IMR-90 (cell line): ENCODE results near the gene TRIM2. TPM values are rescaled to one million over a fixed set of nuclear protein-coding genes. Genes with fewer than 3 reads are reported as not detected.

Experiments used
- ATAC-seq: fragments of 200-7000 bp; cut with Tn5 transposase; 2 replicates; pipeline ENCODE4 v1.9.1; 2020; ENCODE audit warnings: low read depth, mild to moderate bottlenecking, moderate library complexity
- BruUV-seq: library from RNA; stranded (reverse); fragments of 400-500 nt; replicated peaks from 2 replicates; lab custom pipeline; 2021; lab: Mats Ljungman, UMichigan
- CTCF ChIA-PET: fragments of 300-600 bp; formaldehyde crosslinking; extraction: SDS; loops from one replicate; lab custom pipeline; 2021; ENCODE audit warnings: antibody characterized with exemption; lab: Yijun Ruan, JAX
- POLR2A ChIA-PET: fragments of 300-600 bp; sonication (Branson Sonifier 250); formaldehyde crosslinking; loops from one replicate; lab custom pipeline; 2022; ENCODE audit warnings: antibody characterized with exemption; ENCODE audit not compliant: unreplicated experiment; lab: Charles Lee
- DNase-seq: peaks from one replicate; pipeline ENCODE4 v3.0.0; 2013
- H2AFZ ChIP-seq: replicated peaks from 2 replicates; pipeline ENCODE3; 2013; ENCODE audit warnings: low read length, mild to moderate bottlenecking; ENCODE audit not compliant: poor library complexity
- H2AK5ac ChIP-seq: 2 replicates; pipeline ENCODE4 v1.6.1; 2013; ENCODE audit warnings: low read depth, low read length, inconsistent platforms
- H2AK9ac ChIP-seq: replicated peaks from 2 replicates; pipeline ENCODE3; 2013; ENCODE audit warnings: mild to moderate bottlenecking, low read depth, low read length, moderate library complexity; ENCODE audit not compliant: poor library complexity
- H2BK120ac ChIP-seq: 2 replicates; pipeline ENCODE4 v1.6.1; 2013; ENCODE audit warnings: low read depth, low read length, inconsistent platforms
- H2BK15ac ChIP-seq: 3 replicates; pipeline ENCODE4 v1.6.1; 2013; ENCODE audit warnings: low read depth, low read length, inconsistent platforms
- H2BK20ac ChIP-seq: 2 replicates; pipeline ENCODE4 v1.6.1; 2013; ENCODE audit warnings: low read depth, mild to moderate bottlenecking, inconsistent platforms, low read length, moderate library complexity
- H2BK5ac ChIP-seq: 2 replicates; pipeline ENCODE4 v1.6.1; 2013; ENCODE audit warnings: mild to moderate bottlenecking, low read depth, low read length, inconsistent platforms; ENCODE audit not compliant: poor library complexity, severe bottlenecking
- H3K14ac ChIP-seq: replicated peaks from 2 replicates; pipeline ENCODE4 v1.6.1; 2013; ENCODE audit warnings: low read depth, low read length, inconsistent platforms
- H3K18ac ChIP-seq: 2 replicates; pipeline ENCODE4 v1.6.1; 2013; ENCODE audit warnings: low read depth, low read length, control low read depth
- H3K23ac ChIP-seq: 2 replicates; pipeline ENCODE4 v1.6.1; 2013; ENCODE audit warnings: low read depth, low read length, inconsistent platforms
- H3K27ac ChIP-seq: 2 replicates; pipeline ENCODE4 v1.5.1; 2013; ENCODE audit warnings: mild to moderate bottlenecking, control low read depth, low read length; ENCODE audit not compliant: insufficient read depth
- H3K27me3 ChIP-seq: 2 replicates; pipeline ENCODE4 v1.6.1; 2013; ENCODE audit warnings: low read length; ENCODE audit not compliant: control insufficient read depth, insufficient read depth
- H3K36me3 ChIP-seq: 2 replicates; pipeline ENCODE4 v1.6.1; 2013; ENCODE audit warnings: low read length, mixed read lengths; ENCODE audit not compliant: control insufficient read depth, insufficient read depth
- H3K4ac ChIP-seq: 2 replicates; pipeline ENCODE4 v1.6.1; 2013; ENCODE audit warnings: low read depth, low read length, inconsistent platforms
- H3K4me1 ChIP-seq: 2 replicates; pipeline ENCODE4 v1.6.1; 2013; ENCODE audit warnings: low read length, mixed read lengths; ENCODE audit not compliant: control insufficient read depth, insufficient read depth
- H3K4me2 ChIP-seq: 2 replicates; pipeline ENCODE4 v1.6.1; 2013; ENCODE audit warnings: low read depth, mild to moderate bottlenecking, control low read depth, low read length, moderate library complexity
- H3K4me3 ChIP-seq: 2 replicates; pipeline ENCODE4 v1.5.1; 2013; ENCODE audit warnings: low read depth, mild to moderate bottlenecking, control low read depth, low read length, moderate library complexity; ENCODE audit not compliant: insufficient read depth
- H3K56ac ChIP-seq: 2 replicates; pipeline ENCODE4 v1.6.1; 2013; ENCODE audit warnings: low read length, inconsistent platforms; ENCODE audit not compliant: insufficient read depth; ENCODE audit errors: extremely low read depth
- H3K79me1 ChIP-seq, 2 experiments: 2 replicates each; pipeline ENCODE4 v1.6.1; 2013; ENCODE audit warnings: low read length in 2 of 2, inconsistent platforms in 1 of 2, low read depth in 1 of 2
- H3K9ac ChIP-seq: 2 replicates; pipeline ENCODE4 v1.6.1; 2013; ENCODE audit warnings: low read depth, low read length, control low read depth
- H3K9me1 ChIP-seq: 2 replicates; pipeline ENCODE4 v1.6.1; 2013; ENCODE audit warnings: low read length, inconsistent platforms; ENCODE audit not compliant: insufficient read depth
- H3K9me3 ChIP-seq: 2 replicates; pipeline ENCODE4 v1.6.1; 2013; ENCODE audit warnings: low read length; ENCODE audit not compliant: control insufficient read depth, insufficient read depth
- H4K20me1 ChIP-seq: 2 replicates; pipeline ENCODE4 v1.6.1; 2013; ENCODE audit warnings: low read length, inconsistent platforms; ENCODE audit not compliant: insufficient read depth
- H4K5ac ChIP-seq: 2 replicates; pipeline ENCODE4 v1.6.1; 2013; ENCODE audit warnings: mild to moderate bottlenecking, low read depth, low read length, control low read depth
- H4K8ac ChIP-seq, 2 experiments: 2 replicates each; pipeline ENCODE4 v1.6.1; 2013; ENCODE audit warnings: low read depth in 2 of 2, low read length in 2 of 2, control low read depth in 1 of 2, inconsistent platforms in 1 of 2
- H4K91ac ChIP-seq: 2 replicates; pipeline ENCODE4 v1.6.1; 2013; ENCODE audit warnings: low read depth, low read length, inconsistent platforms; ENCODE audit not compliant: insufficient read depth
- BHLHE40 ChIP-seq: fragments of 150-350 bp; IDR thresholded peaks from 2 replicates; pipeline ENCODE4 v1.6.1; 2016; ENCODE audit warnings: mild to moderate bottlenecking, low read depth, low read length
- CEBPB ChIP-seq: IDR thresholded peaks from 2 replicates; pipeline ENCODE4 v1.6.1; 2012; ENCODE audit warnings: low read depth, low read length, improper control_type of control experiment
- CHD1 ChIP-seq: IDR thresholded peaks from 2 replicates; pipeline ENCODE4 v1.6.1; 2012; ENCODE audit warnings: low read depth, low read length, improper control_type of control experiment
- CTCF ChIP-seq: conservative IDR thresholded peaks from 2 replicates; pipeline ENCODE4 v1.5.1; 2012; ENCODE audit warnings: mild to moderate bottlenecking, low read depth, low read length, improper control_type of control experiment
- ELK1 ChIP-seq: fragments of 150-350 bp; IDR thresholded peaks from 2 replicates; pipeline ENCODE4 v1.6.1; 2016; ENCODE audit warnings: low read depth, mild to moderate bottlenecking, low read length, moderate library complexity, borderline replicate concordance
- FOS ChIP-seq: fragments of 150-350 bp; IDR thresholded peaks from 2 replicates; pipeline ENCODE4 v1.6.1; 2016; ENCODE audit warnings: low read depth, low read length
- MAFK ChIP-seq: IDR thresholded peaks from 2 replicates; pipeline ENCODE4 v1.6.1; 2012; ENCODE audit warnings: low read depth, low read length, improper control_type of control experiment
- MAZ ChIP-seq: IDR thresholded peaks from 2 replicates; pipeline ENCODE4 v1.6.1; 2012; ENCODE audit warnings: low read depth, mild to moderate bottlenecking, low read length, improper control_type of control experiment, moderate library complexity, borderline replicate concordance
- MXI1 ChIP-seq: IDR thresholded peaks from 2 replicates; pipeline ENCODE4 v1.6.1; 2012; ENCODE audit warnings: low read depth, mild to moderate bottlenecking, low read length, moderate library complexity, borderline replicate concordance
- NFE2L2 ChIP-seq: fragments of 150-350 bp; IDR thresholded peaks from 2 replicates; pipeline ENCODE4 v1.6.1; 2016; ENCODE audit warnings: low read depth, mild to moderate bottlenecking, low read length
- POLR2A ChIP-seq: IDR thresholded peaks from 2 replicates; pipeline ENCODE4 v1.6.1; 2012; ENCODE audit warnings: mild to moderate bottlenecking, low read depth, low read length
- RAD21 ChIP-seq: IDR thresholded peaks from 2 replicates; pipeline ENCODE4 v1.6.1; 2012; ENCODE audit warnings: low read length, improper control_type of control experiment
- RCOR1 ChIP-seq: IDR thresholded peaks from 2 replicates; pipeline ENCODE4 v1.6.1; 2012; ENCODE audit warnings: mild to moderate bottlenecking, low read length, improper control_type of control experiment; ENCODE audit not compliant: insufficient replicate concordance
- RFX5 ChIP-seq: IDR thresholded peaks from 2 replicates; pipeline ENCODE4 v1.8.0; 2012; ENCODE audit warnings: low read depth, mild to moderate bottlenecking, low read length, moderate library complexity
- SMC3 ChIP-seq: fragments of 150-350 bp; IDR thresholded peaks from 2 replicates; pipeline ENCODE4 v1.6.1; 2016; ENCODE audit warnings: low read depth, mild to moderate bottlenecking, antibody characterized with exemption, low read length, moderate library complexity
- USF2 ChIP-seq: fragments of 150-350 bp; IDR thresholded peaks from 2 replicates; pipeline ENCODE4 v1.6.1; 2017; ENCODE audit warnings: mild to moderate bottlenecking, antibody characterized with exemption, low read length, low read depth
- dilution Hi-C: fragments of 300-500 bp; cut with HindIII; formaldehyde crosslinking; loops from one replicate; pipeline ENCODE4 v1.14.3; 2018; ENCODE audit warnings: low sequenced_read_pairs; ENCODE audit not compliant: unreplicated experiment
- in situ Hi-C: fragments of 300-500 bp; cut with MboI; formaldehyde crosslinking; loops from 3 replicates; pipeline ENCODE4 v1.14.3; 2019; ENCODE audit warnings: low sequenced_read_pairs, inconsistent platforms, mixed read lengths
- intact Hi-C: fragments of 100-400 bp; cut with micrococcal nuclease; formaldehyde crosslinking; loops from 2 replicates; pipeline ENCODE4 v1.10.0; 2022
- polyA plus RNA-seq, 3 experiments: library from polyadenylated mRNA; depleted of rRNA; stranded (reverse); fragments of >200 nt; gene quantifications; 2 replicates each; pipeline ENCODE4 v1.2.3, GENCODE V29; 2012; ENCODE audit warnings: low replicate concordance in 1 of 3
- total RNA-seq: library from RNA; depleted of rRNA; stranded (reverse); fragments of >200 nt; gene quantifications from 2 replicates; pipeline ENCODE4 v1.2.3, GENCODE V29; 2012

Gene TRIM2
- total and polyA plus RNA-seq, 2 of the 4 experiments (the other 2 are of a cell fraction), result 16.0 to 64.2 TPM

- Histone ChIP-seq H2BK20ac (no peak overlapping the region), H2BK15ac (no peak overlapping the region), H4K8ac (no peak overlapping the region), H2AFZ (no peak overlapping the region), H2AK9ac (no peak overlapping the region), H3K9me3 (no peaks in the 10 kb centered on the region), H3K4me2 (no peak overlapping the region), H3K27me3 (no peaks in the 10 kb centered on the region), H2BK5ac (no peak overlapping the region), H2AK5ac (no peak overlapping the region), H3K9me1 (peaks cover 24% of the 10 kb centered on the region), H4K20me1 (peaks cover 5% of the 10 kb centered on the region; the same call in 1 of the 2 replicates), H3K4ac (no peak overlapping the region), H3K9ac (no peak overlapping the region), H3K18ac (no peak overlapping the region), H3K56ac (no peak overlapping the region), H4K91ac (no peak overlapping the region), H3K23ac (no peak overlapping the region), H3K4me1 (peaks cover 8% of the 10 kb centered on the region), H3K79me1 (peaks cover 19 to 47% of the 10 kb centered on the region in 2 experiments), H2BK120ac (no peak overlapping the region), H3K4me3 (no peak overlapping the region), H3K14ac (no peak overlapping the region), H3K27ac (no peak overlapping the region), H4K5ac (no peak overlapping the region), H3K36me3 (peaks cover 5% of the 10 kb centered on the region; the same call in 1 of the 2 replicates)
- in situ Hi-C loops, result no loop called here
- no peak for TF ChIP-seq CHD1
- no peak for TF ChIP-seq FOS
- no peak for TF ChIP-seq MAFK
- TF ChIP-seq CTCF, result no peak
- TF ChIP-seq MAZ, result no peak
- TF ChIP-seq USF2, result no peak
- TF ChIP-seq SMC3, result no peak
- no peak for TF ChIP-seq NFE2L2
- no peak for TF ChIP-seq MXI1
- TF ChIP-seq RAD21, result no peak
- TF ChIP-seq RCOR1, result no peak
- TF ChIP-seq CEBPB, result no peak
- TF ChIP-seq POLR2A, result no peak
- no peak for TF ChIP-seq RFX5
- TF ChIP-seq BHLHE40, result no peak
- TF ChIP-seq ELK1, result no peak
- dilution Hi-C loops, result no loop called here
- ChIA-PET CTCF (no interaction called here), POLR2A (no interaction called here)
- ATAC-seq (no peak), DNase-seq (no peak)
- no TSS peak for BruUV-seq
- intact Hi-C loops, result no loop called here
Measured at GRCh38 chr4:153243468-153243867, 39.2 kb downstream of the TRIM2 start.
